GM12872 (cell line): ENCODE results near the gene DDX50.
A peak's percentile ranks its signal among the peaks of the same experiment; 100 is the strongest.

Experiments
- TF ChIP-seq, protein P1 (sequence below): IDR thresholded peaks from 3 replicates; pipeline ENCODE4 v1.5.1; 2011; ENCODE audit warnings: low read depth, mild to moderate bottlenecking, low read length, moderate library complexity; ENCODE audit not compliant: insufficient read depth

The DDX50 gene

GRCh38 chr10:68955832-68956532 lies 54.9 kb downstream of the DDX50 start, which contains the start of gene DDX21:
DDX21 (plus strand) TSS chr10:68956170; CDS start chr10:68956226, 56 bp downstream.
- TF ChIP-seq, protein P1, sequence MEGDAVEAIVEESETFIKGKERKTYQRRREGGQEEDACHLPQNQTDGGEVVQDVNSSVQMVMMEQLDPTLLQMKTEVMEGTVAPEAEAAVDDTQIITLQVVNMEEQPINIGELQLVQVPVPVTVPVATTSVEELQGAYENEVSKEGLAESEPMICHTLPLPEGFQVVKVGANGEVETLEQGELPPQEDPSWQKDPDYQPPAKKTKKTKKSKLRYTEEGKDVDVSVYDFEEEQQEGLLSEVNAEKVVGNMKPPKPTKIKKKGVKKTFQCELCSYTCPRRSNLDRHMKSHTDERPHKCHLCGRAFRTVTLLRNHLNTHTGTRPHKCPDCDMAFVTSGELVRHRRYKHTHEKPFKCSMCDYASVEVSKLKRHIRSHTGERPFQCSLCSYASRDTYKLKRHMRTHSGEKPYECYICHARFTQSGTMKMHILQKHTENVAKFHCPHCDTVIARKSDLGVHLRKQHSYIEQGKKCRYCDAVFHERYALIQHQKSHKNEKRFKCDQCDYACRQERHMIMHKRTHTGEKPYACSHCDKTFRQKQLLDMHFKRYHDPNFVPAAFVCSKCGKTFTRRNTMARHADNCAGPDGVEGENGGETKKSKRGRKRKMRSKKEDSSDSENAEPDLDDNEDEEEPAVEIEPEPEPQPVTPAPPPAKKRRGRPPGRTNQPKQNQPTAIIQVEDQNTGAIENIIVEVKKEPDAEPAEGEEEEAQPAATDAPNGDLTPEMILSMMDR: peak; percentile 71

GRCh38 chr10:68957284-68957615 lies 56.1 kb downstream of the DDX50 start:
- TF ChIP-seq, protein P1: no peak

DNA sequence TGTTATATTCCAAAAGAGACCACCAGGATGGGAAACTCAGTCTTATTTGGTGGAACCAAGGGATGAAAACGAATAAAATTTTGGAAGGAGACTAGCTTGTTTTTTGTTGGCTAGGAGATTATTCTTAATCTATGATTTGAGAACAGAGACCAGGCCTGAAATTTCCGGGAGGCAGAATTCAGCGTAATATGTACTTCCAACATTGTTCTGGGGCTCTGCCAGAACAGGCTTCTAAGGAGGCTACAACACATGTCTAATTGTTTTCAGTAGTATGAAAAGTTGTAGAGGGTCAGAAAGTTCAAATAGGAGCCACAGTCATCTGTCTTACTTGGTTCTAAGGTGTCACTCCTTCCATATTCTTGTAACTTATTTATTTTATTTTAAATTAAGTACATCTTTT lies 56.5 kb downstream of the DDX50 start:
- TF ChIP-seq, protein P1: no peak

- TF ChIP-seq, protein P1: no peak
These were observed 58.8 kb downstream of the DDX50 start for GRCh38 chr10:68959695-68960527.

GRCh38 chr10:68963151-68963550 lies 62.0 kb downstream of the DDX50 start:
- TF ChIP-seq, protein P1: no peak

DNA sequence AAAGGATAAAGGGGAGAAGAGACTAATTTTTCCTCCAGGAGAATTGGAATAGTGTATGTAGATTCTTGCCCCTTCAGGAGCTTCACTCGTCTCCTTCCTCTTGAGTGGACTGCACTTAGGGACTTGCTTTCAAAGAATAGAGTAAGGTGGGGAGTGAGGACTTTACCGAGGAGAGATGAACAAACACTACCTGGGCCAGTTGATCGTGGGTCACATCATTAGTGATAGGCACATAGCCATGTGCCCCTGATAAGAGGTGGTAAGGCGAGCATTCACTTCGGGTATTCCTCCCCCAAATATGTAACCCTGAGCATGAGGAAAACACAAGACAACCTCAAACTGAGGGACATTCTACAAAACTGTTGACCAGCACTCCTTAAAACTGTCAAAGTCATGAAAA lies 72.9 kb downstream of the DDX50 start:
- TF ChIP-seq, protein P1: no peak

- TF ChIP-seq, protein P1: peak; percentile 44; the same call in 1 of the 3 replicates
These were observed 80.0 kb downstream of the DDX50 start for GRCh38 chr10:68981074-68981473.
